Activated CD8-positive, alpha-beta memory T cell treated with anti-CD3 and anti-CD28 coated beads, Interleukin-2, amount 10 ng/mL, durations not matched to agents 7 days and 5 days (primary cell): ENCODE data around the gene KRT5. TPM values are rescaled to one million over a fixed set of nuclear protein-coding genes. Genes with fewer than 3 reads are reported as not detected.
"Not testable (repeated sequence)": the region's sequence is repeated elsewhere in the genome, so short reads cannot be mapped to it uniquely, and the experiment has no call there.

Experiments used
- ATAC-seq: fragments of 150-1000 bp; cut with Tn5 transposase; one replicate; pipeline ENCODE4 v1.10.0; 2021; ENCODE audit warnings: moderate library complexity
- CTCF ChIA-PET: fragments of 350-600 bp; sonication (Branson Sonifier 250); formaldehyde crosslinking; loops from one replicate; lab custom pipeline; 2021; ENCODE audit warnings: antibody characterized with exemption; lab: Charles Lee
- DNase-seq: peaks from one replicate; pipeline ENCODE4 v3.0.0-alpha.2; 2020
- H3K27ac Mint-ChIP-seq: one replicate; pipeline ENCODE4 v1.8.0; 2021; ENCODE audit warnings: mild to moderate bottlenecking, mixed read lengths
- H3K27me3 Mint-ChIP-seq: one replicate; pipeline ENCODE4 v1.8.0; 2021; ENCODE audit warnings: mixed read lengths
- H3K36me3 Mint-ChIP-seq: one replicate; pipeline ENCODE4 v1.8.0; 2021; ENCODE audit warnings: mild to moderate bottlenecking, mixed read lengths
- H3K4me1 Mint-ChIP-seq: one replicate; pipeline ENCODE4 v1.8.0; 2021; ENCODE audit warnings: mixed read lengths
- H3K4me3 Mint-ChIP-seq: one replicate; pipeline ENCODE4 v1.8.0; 2021; ENCODE audit warnings: mild to moderate bottlenecking, moderate library complexity, mixed read lengths
- H3K9me3 Mint-ChIP-seq: one replicate; pipeline ENCODE4 v1.8.0; 2022; ENCODE audit warnings: low read depth, mixed read lengths
- total RNA-seq, 2 experiments: library from RNA; stranded (reverse); gene quantifications; one replicate each; pipeline ENCODE4 v1.2.3, GENCODE V29; 2021

Gene KRT5
- total RNA-seq, 2 experiments from 2014 or later, result not detected

DNA sequence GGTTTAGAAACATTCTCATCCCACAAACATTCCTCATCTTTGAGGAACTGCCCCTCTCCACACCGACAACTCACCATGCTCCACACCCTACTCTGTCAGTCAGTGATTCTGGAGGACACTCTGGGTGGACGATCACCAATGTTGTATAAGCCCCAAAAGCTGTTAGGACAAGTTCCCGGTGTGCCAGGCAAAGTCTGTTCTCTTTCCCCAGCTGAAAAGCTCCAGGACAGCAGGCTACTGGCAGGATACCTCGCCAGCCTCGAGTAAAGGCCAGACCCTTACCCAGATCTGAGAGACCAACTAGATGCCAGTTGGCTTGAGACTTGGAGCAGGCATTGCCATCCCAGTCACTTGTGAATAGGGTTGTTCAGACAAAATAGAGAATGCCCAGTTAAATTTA lies 12.0 kb downstream of the KRT5 start:
- Mint-ChIP-seq H3K27ac (no peak overlapping the region), H3K4me3 (no peak overlapping the region), H3K36me3 (no peaks in the 10 kb centered on the region), H3K4me1 (no peaks in the 10 kb centered on the region), H3K27me3 (peaks cover 52% of the 10 kb centered on the region), H3K9me3 (peaks cover 6% of the 10 kb centered on the region)
- ATAC-seq, result no peak
- CTCF ChIA-PET, result interaction anchor here (0.7 to 1.2 kb wide), 3 partner anchors 134 to 363 kb away, joined by 3 to 4 read pairs (median 3); no protein-coding TSS in a partner anchor
- no peak for DNase-seq

DNA sequence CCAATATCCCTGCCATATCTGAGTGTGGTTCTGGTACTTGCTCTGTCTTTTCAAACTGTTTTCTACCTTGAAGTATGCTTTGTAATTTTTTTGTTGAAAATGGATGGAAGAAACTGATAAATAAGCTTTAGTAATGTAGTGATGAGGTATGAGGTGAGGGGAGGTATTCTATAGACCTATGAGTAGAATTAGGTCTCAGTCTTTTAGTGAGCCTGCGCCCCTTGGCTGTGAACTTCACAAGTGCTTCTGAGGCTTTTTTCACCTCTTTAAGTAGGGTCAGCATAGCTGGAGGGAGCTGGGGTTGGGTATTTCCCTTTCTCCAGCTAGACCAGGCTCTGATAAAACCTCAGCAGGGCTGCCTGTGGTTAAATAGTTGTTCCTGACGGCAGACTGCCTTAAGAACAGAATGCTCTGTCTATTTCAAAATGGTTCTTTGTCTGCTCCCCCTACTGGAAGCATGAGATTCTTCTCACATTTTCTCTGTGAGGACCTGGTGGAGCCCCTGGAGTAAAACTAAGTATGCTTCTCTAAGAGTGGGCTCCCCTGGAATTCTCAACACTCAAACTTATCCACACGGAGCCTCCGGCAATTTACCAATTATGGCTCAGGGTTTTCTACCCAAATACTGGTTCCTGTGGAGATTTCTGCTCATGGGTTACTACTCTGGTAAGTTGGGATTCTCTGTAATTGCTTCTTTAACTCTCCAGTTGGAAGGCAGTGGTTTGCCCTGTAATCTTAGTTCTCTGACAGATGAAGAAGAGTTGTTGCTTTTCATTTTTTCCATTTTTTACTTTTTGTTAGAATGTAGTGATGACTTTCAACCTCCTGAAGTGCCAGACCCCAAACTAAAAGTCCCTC lies 13.1 kb downstream of the KRT5 start:
- Mint-ChIP-seq H3K36me3 (no peaks in the 10 kb centered on the region), H3K4me1 (no peaks in the 10 kb centered on the region)

GRCh38 chr12:52502877-52503276 lies 17.3 kb downstream of the KRT5 start:
- no peaks in the 10 kb centered on the region for H3K9me3 Mint-ChIP-seq
- DNase-seq (no peak), ATAC-seq (no peak)
- no peaks in the 10 kb centered on the region for H3K36me3 Mint-ChIP-seq
- peaks cover 58% of the 10 kb centered on the region for H3K27me3 Mint-ChIP-seq
- H3K4me3 Mint-ChIP-seq, result no peak overlapping the region
- no peaks in the 10 kb centered on the region for H3K4me1 Mint-ChIP-seq
- CTCF ChIA-PET, result no interaction called here
- no peak overlapping the region for H3K27ac Mint-ChIP-seq

More for the DNA sequence above, 13.1 kb downstream of the KRT5 start:
- CTCF ChIA-PET, result interaction anchor here (0.7 to 1.2 kb wide), 5 partner anchors 13 to 364 kb away, joined by 3 to 4 read pairs (median 3); partner anchors contain the start of gene KRT5
- Mint-ChIP-seq H3K27me3 (peaks cover 53% of the 10 kb centered on the region), H3K27ac (no peak overlapping the region), H3K9me3 (peaks cover 6% of the 10 kb centered on the region), H3K4me3 (no peak overlapping the region)
- ATAC-seq (no peak), DNase-seq (no peak)

DNA sequence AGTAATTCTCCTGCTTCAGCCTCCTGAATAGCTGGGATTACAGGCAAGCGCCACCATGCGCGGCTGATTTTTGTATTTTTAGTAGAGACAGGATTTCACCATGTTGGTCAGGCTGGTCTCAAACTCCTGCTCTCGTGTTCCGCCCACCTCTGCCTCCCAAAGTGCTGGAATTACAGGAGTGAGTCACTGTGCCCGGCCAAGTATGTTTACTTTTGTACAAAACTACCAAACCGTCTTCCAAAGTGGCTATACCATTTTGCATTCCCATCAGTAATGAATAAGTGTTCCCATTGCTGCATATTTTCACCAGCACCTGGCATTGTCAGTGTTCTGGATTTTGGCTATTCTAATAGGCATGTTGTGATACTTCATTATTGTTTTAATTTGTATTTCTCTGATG lies 18.7 kb downstream of the KRT5 start:
- ATAC-seq (no peak), DNase-seq (no peak)
- no peaks in the 10 kb centered on the region for H3K36me3 Mint-ChIP-seq
- no peak overlapping the region for H3K4me3 Mint-ChIP-seq
- H3K27ac Mint-ChIP-seq, result no peak overlapping the region
- H3K4me1 Mint-ChIP-seq, result no peaks in the 10 kb centered on the region
- peaks cover 50% of the 10 kb centered on the region for H3K27me3 Mint-ChIP-seq
- CTCF ChIA-PET, result no interaction called here
- H3K9me3 Mint-ChIP-seq, result no peaks in the 10 kb centered on the region

DNA sequence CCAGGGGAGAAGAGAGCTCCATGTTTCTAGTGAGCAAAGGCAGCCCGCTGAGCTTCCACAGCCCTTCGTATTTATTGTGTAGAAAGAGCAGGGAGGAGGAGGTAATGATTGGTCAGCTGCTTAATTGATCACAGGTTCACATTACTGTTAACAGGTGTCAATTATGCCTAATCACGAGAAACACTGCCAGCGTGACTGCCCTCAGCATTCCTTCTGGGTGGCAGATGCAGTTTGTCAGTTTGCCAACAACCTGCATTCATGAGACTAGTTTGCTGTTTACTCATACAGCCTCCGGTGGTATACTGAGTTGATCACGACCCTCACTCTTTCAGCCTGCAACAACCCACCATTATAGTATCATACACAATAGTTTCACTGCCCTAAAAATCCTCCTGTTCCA lies 19.6 kb downstream of the KRT5 start:
- peaks cover 49% of the 10 kb centered on the region for H3K27me3 Mint-ChIP-seq
- ATAC-seq, CTCF ChIA-PET, H3K4me3 Mint-ChIP-seq, DNase-seq, H3K27ac Mint-ChIP-seq, H3K4me1 Mint-ChIP-seq, H3K36me3 Mint-ChIP-seq, H3K9me3 Mint-ChIP-seq: not testable (repeated sequence)

- no peaks in the 10 kb centered on the region for H3K9me3 Mint-ChIP-seq
- ATAC-seq (no peak), DNase-seq (no peak)
- no peak overlapping the region for H3K4me3 Mint-ChIP-seq
- H3K4me1 Mint-ChIP-seq, result no peaks in the 10 kb centered on the region
- no peak overlapping the region for H3K27ac Mint-ChIP-seq
- H3K27me3 Mint-ChIP-seq, result peaks cover 48% of the 10 kb centered on the region
- H3K36me3 Mint-ChIP-seq, result no peaks in the 10 kb centered on the region
- CTCF ChIA-PET, result no interaction called here
These were observed 20.2 kb downstream of the KRT5 start for GRCh38 chr12:52499806-52500560.

- H3K36me3 Mint-ChIP-seq, result no peaks in the 10 kb centered on the region
- ATAC-seq (no peak), DNase-seq (no peak)
- no peak overlapping the region for H3K4me3 Mint-ChIP-seq
- peaks cover 50% of the 10 kb centered on the region for H3K27me3 Mint-ChIP-seq
- no peaks in the 10 kb centered on the region for H3K4me1 Mint-ChIP-seq
- no peaks in the 10 kb centered on the region for H3K9me3 Mint-ChIP-seq
- CTCF ChIA-PET, result no interaction called here
- no peak overlapping the region for H3K27ac Mint-ChIP-seq
These were observed 21.2 kb downstream of the KRT5 start for GRCh38 chr12:52498946-52499345.

DNA sequence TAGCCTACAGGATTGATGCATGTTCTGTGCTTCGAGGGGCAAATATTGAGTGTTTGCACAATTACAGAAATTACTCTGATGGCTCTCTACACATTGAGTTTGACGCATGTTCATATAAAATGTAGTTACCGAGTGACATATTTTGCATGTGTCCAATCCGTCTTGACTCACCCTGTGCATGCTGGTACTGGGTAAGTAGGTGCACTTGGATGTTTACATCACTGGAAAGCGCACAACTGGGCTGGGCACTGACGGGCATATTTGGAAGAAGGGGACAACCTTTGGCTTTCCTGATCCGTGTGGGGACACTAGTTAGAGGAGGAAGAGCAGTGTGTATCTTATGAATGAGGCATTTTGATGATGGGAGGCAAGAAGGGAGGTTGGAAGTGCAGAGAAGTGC lies 22.2 kb downstream of the KRT5 start:
- Mint-ChIP-seq H3K4me1 (no peaks in the 10 kb centered on the region), H3K27ac (no peak overlapping the region), H3K36me3 (no peaks in the 10 kb centered on the region), H3K27me3 (peaks cover 48% of the 10 kb centered on the region), H3K9me3 (no peaks in the 10 kb centered on the region), H3K4me3 (no peak overlapping the region)
- ATAC-seq, result no peak
- DNase-seq, result no peak
- CTCF ChIA-PET, result no interaction called here

DNA sequence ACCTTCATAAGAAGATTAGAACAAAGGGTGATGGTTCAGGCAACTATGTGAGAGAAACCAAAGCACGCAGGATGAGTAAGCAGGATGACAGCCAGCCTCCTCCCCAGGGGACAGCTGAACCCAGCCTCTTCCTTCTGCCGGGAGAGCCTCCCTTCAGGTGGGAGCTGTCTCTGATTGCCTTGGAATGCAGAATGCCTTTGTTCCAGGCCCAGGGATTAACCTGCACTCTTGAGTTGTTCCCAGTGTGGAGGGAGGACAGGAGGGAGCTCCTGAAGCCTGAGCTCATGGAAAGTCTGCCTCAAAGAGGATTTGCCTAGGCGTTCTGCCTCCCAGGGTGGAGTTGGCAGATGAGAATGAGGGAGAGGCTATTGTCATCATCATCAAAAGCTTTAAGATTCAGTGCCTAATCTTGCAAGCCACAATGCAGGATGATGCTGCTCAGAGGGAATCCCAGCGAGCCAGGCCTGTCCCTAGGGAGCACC lies 23.6 kb downstream of the KRT5 start:
- H3K4me3 Mint-ChIP-seq, result no peak overlapping the region
- ATAC-seq (no peak), DNase-seq (no peak)
- no peak overlapping the region for H3K27ac Mint-ChIP-seq
- CTCF ChIA-PET, result interaction anchor here (1.5 kb wide), 1 partner anchor 12 kb away, joined by 4 read pairs; no protein-coding TSS in a partner anchor
- H3K4me1 Mint-ChIP-seq, result no peaks in the 10 kb centered on the region
- no peaks in the 10 kb centered on the region for H3K9me3 Mint-ChIP-seq
- no peaks in the 10 kb centered on the region for H3K36me3 Mint-ChIP-seq
- H3K27me3 Mint-ChIP-seq, result peaks cover 50% of the 10 kb centered on the region

GRCh38 chr12:52496054-52496453 lies 24.1 kb downstream of the KRT5 start:
- DNase-seq (no peak), ATAC-seq (no peak)
- no peak overlapping the region for H3K4me3 Mint-ChIP-seq
- H3K4me1 Mint-ChIP-seq, result no peaks in the 10 kb centered on the region
- peaks cover 52% of the 10 kb centered on the region for H3K27me3 Mint-ChIP-seq
- H3K27ac Mint-ChIP-seq, result no peak overlapping the region
- CTCF ChIA-PET, result interaction anchor here (1.5 kb wide), 1 partner anchor 12 kb away, joined by 4 read pairs; no protein-coding TSS in a partner anchor
- H3K9me3 Mint-ChIP-seq, result no peaks in the 10 kb centered on the region
- no peaks in the 10 kb centered on the region for H3K36me3 Mint-ChIP-seq

GRCh38 chr12:52495389-52495788 lies 24.8 kb downstream of the KRT5 start:
- CTCF ChIA-PET, result no interaction called here
- DNase-seq (no peak), ATAC-seq (no peak)
- no peak overlapping the region for H3K27ac Mint-ChIP-seq
- no peaks in the 10 kb centered on the region for H3K9me3 Mint-ChIP-seq
- H3K4me3 Mint-ChIP-seq, result no peak overlapping the region
- H3K4me1 Mint-ChIP-seq, result no peaks in the 10 kb centered on the region
- peaks cover 48% of the 10 kb centered on the region for H3K27me3 Mint-ChIP-seq
- H3K36me3 Mint-ChIP-seq, result no peaks in the 10 kb centered on the region

DNA sequence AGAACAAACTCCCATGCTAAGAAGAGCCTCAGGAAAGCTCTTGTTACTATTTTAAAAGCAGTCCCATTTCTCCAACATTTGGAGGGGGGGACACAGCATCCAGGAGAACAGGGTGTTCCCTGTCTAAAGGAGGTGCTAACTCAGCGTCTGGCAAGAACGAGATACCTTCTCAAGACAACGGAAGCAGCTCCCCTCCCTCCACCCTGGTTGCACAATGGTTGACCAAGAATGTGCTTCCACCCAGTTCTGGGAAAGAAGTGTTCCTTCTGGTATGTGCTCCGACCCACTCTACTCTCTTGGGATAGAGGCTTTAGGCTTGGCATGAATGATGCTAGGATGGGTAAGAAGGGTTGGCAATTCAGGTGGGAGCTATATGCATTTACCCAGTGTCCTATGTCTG lies 25.7 kb downstream of the KRT5 start:
- Mint-ChIP-seq H3K27me3 (peaks cover 45% of the 10 kb centered on the region), H3K9me3 (no peaks in the 10 kb centered on the region), H3K4me3 (no peak overlapping the region), H3K27ac (no peak overlapping the region), H3K36me3 (no peaks in the 10 kb centered on the region), H3K4me1 (no peaks in the 10 kb centered on the region)
- ATAC-seq, result no peak
- no peak for DNase-seq
- CTCF ChIA-PET, result no interaction called here

DNA sequence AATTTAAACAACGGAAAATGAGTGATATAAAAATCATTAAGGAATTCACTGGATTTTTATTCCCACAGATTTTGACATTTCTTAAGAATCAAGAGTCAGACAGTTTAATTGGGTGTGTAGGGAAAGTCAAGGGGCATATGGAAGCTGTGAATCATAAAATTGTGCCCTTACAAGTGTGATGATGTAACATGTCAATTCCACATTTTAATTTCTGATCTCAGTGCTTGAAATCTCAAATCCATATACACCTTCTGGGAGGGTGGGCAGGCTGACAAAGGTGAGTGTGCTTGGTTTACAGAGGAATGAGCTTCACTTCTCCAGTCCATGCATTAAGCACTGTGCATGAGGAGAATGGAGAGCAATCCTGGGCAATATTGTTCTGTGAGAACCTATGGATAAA lies 26.1 kb downstream of the KRT5 start:
- DNase-seq (no peak), ATAC-seq (no peak)
- no peaks in the 10 kb centered on the region for H3K36me3 Mint-ChIP-seq
- H3K27ac Mint-ChIP-seq, result no peak overlapping the region
- H3K9me3 Mint-ChIP-seq, result no peaks in the 10 kb centered on the region
- no peak overlapping the region for H3K4me3 Mint-ChIP-seq
- CTCF ChIA-PET, result no interaction called here
- no peaks in the 10 kb centered on the region for H3K4me1 Mint-ChIP-seq
- peaks cover 44% of the 10 kb centered on the region for H3K27me3 Mint-ChIP-seq
